CD4-positive, alpha-beta T cell treated with Interleukin-2 at 100 ng/mL for 4 hours (primary cell): ENCODE measurements around the gene MCF2L.

Source experiments
- DNase-seq: peaks from one replicate; pipeline ENCODE4 v3.0.0-alpha.2; 2020; ENCODE audit warnings: low spot score

MCF2L gene

DNA sequence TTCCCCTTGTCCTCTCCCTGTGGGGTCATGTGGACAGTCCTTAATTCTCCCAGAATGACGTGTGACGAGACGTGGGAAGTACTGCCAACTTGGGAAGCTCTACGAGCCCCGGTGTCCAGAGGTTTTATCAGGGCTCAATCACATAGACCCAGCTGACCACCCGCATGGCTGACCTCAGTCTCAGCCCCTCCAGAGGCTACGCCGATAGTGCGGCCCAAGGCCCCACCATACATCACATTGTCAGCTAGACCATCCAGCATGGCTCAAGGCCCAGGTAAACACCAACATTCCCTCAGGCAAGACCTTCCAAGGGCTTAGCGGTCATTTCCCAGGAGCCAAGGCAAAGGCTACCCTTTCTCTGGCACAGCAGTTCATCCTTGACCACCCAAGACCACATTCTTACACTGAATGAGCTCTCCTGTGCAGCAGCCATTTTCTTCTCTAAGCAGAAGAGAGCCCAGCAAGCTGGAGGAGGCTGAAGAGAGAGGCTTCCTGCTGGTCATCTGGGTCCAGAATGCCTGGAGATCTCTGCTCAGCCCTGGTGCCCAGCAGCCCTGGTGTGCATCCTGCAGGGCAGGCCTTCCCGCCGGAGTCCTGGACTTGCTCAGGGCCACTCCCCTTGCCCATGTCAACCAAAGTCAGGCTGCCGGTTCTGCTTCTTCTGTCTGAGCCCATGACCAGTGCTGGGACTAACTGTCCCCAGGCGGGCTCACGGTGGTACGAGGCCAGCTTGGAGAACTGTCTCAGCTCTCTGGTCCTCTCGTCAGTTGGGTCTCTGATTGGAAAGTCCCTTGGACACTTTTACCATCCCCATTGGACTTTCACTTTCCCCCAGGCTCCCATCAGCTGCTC, 145.7 kb downstream of the MCF2L start:
- DNase-seq, result no peak

DNA sequence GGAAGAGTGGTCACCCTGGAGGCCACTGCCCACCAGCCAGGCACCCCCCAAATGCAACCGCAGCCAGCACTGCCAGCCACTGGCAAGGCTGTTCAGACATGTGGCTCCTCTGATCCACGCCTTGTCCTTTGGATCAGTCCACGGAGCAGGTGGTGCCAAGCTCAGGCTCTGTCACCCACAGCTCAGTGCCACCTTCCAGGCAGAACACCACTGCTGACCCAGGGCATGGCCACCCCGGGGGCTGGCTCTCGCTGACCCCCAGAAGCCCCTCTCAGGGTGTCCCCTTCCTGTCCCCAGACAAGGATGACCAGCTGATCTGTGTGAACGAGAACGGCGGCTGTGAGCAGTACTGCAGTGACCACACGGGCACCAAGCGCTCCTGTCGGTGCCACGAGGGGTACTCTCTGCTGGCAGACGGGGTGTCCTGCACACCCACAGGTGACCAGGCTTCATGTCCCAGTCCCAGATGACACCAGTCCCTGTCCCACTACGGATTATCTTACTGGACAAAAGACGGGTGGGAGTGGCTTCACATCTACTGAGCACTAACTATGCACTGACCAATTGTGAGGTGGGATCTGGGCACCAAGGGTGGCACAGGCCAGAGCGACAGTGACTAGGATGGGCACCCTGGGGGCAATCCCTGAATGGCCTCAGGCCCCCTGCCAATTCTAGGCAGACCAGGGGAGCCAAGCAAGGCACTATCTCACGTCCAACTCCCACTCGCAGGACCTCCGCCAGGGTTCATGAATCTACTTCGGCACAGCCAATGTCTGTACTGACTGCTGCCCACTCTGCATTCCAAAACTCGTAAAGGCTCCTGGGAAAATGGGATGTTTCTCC, 146.6 kb downstream of the MCF2L start:
- DNase-seq, result no peak

DNA sequence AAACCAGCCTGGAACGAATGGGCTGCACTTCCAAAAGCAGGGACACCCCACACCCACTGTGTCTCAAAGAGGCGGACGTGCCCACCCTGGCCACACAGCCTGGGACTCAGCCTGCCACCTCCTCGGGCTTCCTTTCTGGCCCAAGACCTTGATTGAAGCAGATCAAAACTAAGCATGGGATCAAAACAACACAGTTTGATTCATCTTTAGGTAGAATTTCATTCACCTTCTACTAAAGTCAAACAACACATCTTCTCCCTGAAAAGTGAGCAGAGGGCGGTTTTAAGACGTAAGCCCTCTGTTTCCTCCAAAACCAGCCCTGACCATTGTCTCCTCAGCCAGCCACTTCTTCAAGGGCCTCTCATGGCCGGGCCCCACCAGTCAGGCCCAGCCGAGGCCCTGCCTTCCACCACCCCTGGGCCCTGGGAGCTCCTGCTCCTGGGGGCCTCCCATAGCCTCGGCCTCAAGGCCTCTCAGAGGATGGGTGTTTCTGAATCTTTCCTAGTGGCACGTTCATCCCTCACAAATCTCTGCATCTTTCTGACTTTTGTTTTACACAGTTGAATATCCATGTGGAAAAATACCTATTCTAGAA, 147.3 kb downstream of the MCF2L start:
- DNase-seq, result no peak

DNA sequence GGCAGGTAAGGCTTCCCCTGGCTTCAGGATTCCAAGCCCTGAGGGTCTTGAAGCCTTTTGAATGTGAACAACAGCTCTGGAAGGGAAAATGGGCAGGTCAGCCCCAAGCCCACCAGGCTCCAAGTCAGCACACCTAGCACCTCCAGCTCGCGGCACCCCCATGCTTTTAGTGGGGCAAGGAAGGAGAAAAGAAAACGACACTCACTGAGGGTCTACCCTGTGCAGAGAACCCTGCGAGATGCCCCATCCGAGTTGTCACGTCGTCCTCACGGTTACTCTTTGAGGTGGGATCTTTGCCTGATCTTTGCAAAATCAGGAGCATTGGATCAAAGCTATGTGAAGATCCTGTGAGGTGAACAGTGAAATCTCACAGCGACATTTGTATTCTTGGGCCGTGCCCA, 147.9 kb downstream of the MCF2L start:
- no peak for DNase-seq

DNA sequence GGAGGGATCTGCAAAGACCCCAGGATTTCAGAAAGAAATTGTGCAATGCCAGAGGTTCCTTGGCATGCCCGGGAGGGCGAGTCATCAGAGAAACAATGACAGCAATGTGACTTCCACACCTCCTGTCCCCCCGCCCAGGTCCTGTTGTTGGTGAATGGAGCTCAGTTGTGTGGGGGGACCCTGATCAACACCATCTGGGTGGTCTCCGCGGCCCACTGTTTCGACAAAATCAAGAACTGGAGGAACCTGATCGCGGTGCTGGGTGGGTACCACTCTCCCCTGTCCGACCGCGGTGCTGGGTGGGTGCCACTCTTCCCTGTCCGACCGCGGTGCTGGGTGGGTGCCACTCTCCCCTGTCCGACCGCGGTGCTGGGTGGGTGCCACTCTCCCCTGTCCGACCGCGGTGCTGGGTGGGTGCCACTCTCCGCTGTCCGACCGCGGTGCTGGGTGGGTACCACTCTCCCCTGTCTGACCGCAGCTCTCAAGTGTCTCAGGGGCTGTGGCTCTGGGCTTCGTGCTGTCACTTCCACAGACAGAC, 148.4 kb downstream of the MCF2L start:
- DNase-seq, result no peak

DNA sequence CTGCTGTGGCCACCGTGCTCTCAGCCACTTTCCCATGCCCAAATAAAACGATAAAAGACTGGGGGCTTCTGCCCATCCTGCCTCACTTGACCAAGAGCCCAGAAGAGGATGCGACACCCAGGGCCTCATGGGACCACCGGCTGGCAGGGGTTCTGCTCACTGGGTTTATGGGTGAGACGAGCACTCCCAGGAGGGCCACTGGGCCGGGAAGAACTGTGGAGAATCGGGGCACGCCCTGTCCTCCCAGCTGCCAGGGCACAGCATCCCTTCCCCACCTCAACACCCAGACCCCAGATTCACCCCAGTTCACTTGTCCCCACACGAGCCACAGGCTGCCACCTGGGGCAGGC, 148.9 kb downstream of the MCF2L start:
- DNase-seq, result no peak

DNA sequence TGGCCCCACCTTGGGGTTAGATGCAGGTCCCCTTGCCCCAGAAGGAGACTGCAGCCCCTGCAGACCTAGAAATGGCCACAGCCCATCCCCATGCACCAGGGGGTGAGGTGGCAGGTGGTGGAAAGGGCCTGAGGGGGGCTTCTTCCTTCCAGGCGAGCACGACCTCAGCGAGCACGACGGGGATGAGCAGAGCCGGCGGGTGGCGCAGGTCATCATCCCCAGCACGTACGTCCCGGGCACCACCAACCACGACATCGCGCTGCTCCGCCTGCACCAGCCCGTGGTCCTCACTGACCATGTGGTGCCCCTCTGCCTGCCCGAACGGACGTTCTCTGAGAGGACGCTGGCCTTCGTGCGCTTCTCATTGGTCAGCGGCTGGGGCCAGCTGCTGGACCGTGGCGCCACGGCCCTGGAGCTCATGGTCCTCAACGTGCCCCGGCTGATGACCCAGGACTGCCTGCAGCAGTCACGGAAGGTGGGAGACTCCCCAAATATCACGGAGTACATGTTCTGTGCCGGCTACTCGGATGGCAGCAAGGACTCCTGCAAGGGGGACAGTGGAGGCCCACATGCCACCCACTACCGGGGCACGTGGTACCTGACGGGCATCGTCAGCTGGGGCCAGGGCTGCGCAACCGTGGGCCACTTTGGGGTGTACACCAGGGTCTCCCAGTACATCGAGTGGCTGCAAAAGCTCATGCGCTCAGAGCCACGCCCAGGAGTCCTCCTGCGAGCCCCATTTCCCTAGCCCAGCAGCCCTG, 149.4 kb downstream of the MCF2L start:
- DNase-seq, result no peak

DNA sequence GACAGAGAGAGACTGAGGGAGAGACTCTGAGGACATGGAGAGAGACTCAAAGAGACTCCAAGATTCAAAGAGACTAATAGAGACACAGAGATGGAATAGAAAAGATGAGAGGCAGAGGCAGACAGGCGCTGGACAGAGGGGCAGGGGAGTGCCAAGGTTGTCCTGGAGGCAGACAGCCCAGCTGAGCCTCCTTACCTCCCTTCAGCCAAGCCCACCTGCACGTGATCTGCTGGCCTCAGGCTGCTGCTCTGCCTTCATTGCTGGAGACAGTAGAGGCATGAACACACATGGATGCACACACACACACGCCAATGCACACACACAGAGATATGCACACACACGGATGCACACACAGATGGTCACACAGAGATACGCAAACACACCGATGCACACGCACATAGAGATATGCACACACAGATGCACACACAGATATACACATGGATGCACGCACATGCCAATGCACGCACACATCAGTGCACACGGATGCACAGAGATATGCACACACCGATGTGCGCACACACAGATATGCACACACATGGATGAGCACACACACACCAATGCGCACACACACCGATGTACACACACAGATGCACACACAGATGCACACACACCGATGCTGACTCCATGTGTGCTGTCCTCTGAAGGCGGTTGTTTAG, 150.3 kb downstream of the MCF2L start:
- DNase-seq, result no peak

DNA sequence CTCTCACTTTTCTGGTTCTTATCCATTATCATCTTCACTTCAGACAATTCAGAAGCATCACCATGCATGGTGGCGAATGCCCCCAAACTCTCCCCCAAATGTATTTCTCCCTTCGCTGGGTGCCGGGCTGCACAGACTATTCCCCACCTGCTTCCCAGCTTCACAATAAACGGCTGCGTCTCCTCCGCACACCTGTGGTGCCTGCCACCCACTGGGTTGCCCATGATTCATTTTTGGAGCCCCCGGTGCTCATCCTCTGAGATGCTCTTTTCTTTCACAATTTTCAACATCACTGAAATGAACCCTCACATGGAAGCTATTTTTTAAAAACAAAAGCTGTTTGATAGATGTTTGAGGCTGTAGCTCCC, 150.8 kb downstream of the MCF2L start:
- DNase-seq, result no peak

DNA sequence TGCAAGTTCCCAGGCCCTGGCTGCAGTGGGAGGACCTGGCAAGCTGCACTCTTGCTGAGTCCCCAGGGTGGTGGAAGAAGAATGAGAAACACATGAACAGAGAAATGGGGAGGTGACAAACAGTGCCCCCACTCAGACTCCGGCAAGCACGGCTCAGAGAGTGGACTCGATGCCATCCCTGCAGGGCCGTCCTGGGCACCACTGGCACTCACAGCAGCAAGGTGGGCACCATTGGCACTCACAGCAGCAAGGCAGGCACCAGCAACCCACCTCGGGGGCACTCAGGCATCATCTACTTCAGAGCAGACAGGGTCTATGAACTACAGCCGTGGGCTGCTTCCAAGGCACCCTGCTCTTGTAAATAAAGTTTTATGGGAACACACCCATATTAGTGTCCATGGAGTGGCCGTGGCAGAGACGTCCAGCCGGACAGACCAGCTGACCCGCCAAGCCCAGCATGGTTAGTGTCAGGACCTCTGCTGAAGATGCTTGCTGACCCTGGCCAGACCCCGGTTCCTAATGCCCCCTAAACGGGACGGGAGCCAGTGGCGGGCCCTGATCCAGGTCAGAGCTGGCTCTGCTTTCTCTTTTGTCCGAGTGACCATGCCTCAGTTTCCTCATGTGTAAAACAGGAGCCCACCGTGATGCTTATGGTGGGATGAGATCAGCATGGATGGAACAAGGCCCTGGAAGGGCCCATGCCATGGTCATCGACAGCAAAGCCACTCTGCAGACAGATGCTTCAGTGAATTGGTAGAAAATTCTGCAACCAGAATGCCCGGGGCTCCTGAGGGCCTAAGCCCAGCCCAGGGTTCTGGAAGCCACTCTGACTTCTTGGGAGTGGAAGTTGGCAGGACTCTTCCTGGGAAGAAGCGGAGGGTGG, 151.5 kb downstream of the MCF2L start:
- DNase-seq, result no peak

DNA sequence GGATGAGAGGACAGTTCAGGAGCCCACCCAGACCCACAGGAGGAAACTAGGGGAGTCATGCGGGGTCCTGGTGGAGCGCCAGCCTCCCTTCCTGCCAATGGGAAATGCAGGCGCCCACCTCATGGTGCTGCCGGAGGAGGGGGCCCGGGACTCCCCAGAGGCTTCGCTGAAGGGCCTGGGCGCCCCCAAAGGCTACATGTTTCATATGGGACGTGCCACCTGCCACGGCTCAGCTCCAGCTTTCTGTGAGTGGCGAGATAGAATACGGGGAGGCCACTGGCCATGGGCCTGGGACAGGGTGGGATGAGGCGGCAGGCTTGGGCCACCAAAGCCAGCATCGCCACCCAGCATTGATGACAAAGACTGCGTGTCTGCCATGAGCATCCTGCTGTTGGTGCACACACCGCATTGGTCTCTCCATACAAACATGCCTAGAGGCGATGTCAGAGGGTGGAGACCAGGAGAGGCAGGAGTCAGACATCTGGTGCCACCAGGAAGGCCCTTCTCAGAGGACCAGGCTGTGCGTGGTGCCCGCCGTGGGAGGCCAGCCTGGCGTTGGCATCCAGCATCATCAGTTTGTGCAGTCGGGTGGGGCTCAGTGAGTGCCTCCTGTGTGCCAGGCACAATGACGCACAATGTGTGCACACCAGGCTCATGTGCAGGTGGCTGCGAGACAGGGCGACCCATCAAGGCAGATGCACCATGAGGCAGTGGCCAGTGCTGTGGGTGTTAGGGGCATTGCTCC, 152.3 kb downstream of the MCF2L start:
- DNase-seq, result no peak

DNA sequence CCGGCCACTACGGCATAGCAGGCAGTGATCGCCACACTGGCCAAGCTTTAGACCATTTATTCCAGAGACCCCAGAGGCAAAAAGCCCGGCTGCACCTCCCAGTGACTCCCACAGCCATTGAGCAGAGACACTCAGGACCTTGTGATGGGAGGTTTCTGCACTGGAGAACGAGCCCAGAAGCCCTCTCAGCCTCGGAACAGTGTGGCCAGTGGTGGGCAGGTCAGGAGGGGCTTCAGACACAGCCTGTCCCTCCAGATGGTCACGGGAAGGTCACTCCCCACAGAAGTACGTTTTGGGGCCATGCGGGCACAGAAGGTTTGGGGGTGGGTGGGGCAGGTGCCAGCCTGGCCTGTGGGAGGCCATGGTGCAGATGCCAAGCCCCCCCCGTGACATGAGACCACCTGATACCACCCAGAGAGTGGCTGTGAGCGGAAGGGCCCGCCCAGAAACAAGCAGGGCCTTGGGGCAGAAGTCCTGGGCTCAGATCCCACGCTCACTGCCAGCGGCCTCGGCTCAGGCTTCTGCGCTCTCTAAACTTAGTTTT, 153.0 kb downstream of the MCF2L start:
- no peak for DNase-seq

DNA sequence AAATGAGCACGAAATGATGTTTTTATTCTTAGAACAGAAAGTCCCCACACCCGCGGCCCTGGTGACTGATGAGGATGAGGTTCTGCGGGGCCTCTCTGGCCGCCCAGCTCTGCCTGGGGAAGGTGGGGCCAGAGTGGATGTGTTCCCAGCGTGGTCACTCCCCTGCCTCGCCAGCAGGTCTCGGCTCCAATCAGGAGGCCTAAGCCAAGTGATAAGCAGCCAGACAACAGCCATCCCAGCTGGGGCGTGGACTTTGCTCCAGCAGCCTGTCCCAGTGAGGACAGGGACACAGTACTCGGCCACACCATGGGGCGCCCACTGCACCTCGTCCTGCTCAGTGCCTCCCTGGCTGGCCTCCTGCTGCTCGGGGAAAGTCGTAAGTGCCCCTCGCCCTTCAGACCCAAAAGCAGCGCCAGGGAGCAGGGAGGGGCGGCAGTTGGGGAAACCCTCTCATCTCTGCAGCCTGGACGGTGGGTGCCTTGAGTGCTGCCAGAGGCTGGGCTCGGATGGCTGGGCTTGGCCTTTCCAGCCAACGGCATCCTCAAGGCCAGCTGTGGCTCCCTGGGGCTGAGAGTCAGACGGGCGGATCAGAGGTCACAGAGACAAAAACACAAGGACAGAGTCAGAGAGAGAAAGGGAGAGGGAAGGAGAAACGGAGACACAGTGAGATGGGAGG, 153.7 kb downstream of the MCF2L start, which contains the start of gene F10:
TSS of gene F10 (plus strand) at position 250 of the 676 bp plus-strand sequence. CDS start at position 307, 57 bp downstream.
- no peak for DNase-seq

DNA sequence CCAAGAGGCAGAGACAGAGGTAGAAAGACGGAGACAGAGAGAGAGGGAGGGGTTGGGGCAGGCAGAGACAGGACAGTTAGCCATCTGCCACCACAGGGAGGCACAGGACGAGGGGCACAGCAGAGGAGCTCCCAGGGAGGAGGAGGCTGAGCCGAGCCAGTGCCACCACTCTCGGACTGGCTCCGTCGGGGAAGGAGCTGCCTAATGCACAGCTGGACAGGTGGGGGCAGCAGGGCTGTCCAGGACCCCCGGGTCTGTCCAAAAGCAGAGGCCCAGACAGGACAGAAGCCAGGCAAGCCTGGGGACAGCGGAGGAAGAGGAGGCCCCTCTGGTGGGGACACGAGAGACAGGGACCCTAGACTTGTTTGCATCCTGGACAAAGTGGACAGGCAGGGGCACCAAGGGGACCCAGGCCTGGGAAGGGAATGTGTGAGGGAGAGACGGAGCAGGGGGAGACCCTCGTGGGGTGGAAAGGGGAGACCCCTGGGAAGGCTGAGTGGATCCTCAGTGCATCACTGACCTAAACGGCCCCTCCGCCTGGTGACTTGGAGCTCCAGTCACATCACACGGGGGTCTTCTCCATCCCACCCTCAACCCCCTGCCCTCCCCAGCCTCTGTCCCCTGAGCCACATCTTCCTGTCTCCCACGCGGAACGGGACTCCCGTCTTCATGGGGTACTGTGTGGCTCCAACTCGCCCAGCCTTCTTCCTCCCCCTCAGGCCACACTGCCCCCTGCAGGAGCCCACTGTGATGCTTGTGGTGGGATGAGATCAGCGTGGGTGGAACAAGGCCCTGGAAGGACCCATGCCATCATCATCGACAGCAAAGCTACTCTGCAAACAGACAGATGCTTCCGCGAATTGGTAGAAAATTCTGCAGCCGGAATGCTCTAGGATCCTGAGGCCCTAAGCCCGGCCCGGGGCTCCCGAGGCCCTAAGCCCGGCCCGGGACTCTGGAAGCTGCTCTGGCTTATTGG, 154.5 kb downstream of the MCF2L start:
- DNase-seq, result no peak

DNA sequence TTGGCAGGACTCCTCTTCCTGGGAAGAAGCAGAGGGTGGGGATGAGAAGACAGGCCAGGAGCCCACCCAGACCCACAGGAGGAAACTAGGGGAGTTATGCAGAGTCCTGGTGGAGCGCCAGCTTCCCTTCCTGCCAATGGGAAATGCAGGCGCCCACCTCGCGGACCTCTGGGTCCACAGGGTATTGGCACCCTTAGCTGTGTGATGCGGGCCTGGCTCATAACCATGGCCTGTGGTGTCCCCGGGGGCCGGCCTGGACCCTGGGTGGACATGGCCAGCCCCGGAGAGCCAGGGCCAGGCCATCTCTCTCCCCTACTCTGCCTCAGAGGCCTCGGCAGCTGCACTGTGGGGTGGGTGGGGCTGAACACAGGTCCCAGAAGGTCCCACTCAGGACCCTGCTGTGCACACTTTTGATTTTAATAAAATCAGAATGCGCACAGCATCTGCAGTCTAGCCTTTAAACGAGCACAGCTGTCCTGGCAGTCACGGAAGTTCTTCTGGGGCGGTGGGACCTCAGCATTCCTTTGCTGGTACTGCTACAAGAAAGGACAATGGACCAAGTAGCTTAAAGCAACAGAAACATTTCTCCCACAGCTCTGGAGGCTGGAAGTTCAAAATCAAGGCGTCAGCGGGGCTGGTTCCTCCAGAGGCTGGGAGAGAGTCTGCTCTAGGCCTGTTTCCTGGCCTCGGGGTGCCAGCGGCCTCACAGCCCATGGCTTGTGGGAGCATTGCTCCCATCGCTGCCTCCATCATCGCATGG, 155.4 kb downstream of the MCF2L start:
- no peak for DNase-seq

DNA sequence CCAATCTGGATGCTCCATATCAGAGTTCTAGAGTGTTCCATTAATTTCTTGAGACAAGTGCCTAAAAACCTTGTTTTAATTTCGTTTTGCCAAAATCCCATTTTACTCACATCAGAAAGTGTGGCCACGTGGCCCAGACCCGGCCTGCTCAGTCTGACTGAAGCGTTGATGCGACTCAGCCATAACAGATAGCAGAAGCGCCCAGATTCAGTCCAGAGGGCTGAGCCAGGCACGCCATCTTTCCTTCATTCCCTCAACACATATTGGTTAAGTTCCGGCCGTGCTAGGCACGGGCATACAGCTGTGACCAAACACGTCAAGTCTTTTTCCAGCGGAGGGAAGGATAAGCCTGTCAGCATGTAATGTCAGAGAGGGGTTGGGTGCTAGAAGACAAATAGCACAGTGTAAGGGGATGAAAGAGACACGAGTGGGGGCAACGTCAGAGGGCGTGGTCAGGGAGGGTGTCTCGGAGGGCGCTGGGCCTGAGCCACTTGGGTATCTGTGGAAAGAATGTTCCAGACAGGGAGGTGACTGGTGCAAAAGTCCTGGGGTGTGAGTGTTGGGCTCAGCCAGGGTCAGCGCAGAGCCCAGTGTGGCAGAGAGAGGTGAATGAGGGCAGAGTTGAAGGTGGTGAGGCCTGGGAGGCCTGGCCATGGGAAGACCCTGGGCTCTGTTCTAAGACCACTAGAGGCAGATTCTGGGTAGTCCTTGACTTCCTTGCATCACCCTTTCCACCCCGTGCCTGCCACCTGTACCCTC, 156.7 kb downstream of the MCF2L start:
- DNase-seq, result no peak
